Esophagus muscularis mucosa (tissue), 4 donors: ENCODE results near the gene ARHGAP6. TPM values are rescaled to one million over a fixed set of nuclear protein-coding genes. Genes with fewer than 3 reads are reported as not detected.

Experiments
- DNase-seq: peaks from one replicate; pipeline ENCODE4 v3.0.0-alpha.2; 2017; ENCODE audit errors: extremely low spot score
- H3K27ac ChIP-seq, 4 donors: fragments of 200-600 bp; sonication (generic); replicated peaks in 1 of 4; 1 replicate in 3 of 4; 2 replicates in 1 of 4; pipeline ENCODE4 v1.5.1; 2016 to 2019; ENCODE audit warnings: mild to moderate bottlenecking in 1 of 4
- H3K27me3 ChIP-seq, 4 donors: fragments of 200-600 bp; sonication (generic); one replicate each; pipeline versions ENCODE4 v1.5.1 to v1.6.0; 2016 to 2019
- H3K36me3 ChIP-seq, 4 donors: fragments of 200-600 bp; sonication (generic); one replicate each; pipeline ENCODE4 v1.5.1; 2016 to 2019
- H3K4me1 ChIP-seq, 4 donors: fragments of 200-600 bp; sonication (generic); one replicate each; pipeline ENCODE4 v1.5.1; 2016 to 2019
- H3K4me3 ChIP-seq, 4 donors: fragments of 200-600 bp; sonication (generic); 1 replicate in 2 of 4; 2 replicates in 2 of 4; pipeline ENCODE4 v1.5.1; 2016 to 2019; ENCODE audit warnings: mild to moderate bottlenecking in 4 of 4, moderate library complexity in 1 of 4
- H3K9me3 ChIP-seq, 4 donors: fragments of 200-600 bp; sonication (generic); 1 replicate in 3 of 4; 2 replicates in 1 of 4; pipeline ENCODE4 v1.5.1; 2016 to 2019
- EP300 ChIP-seq: sonication (generic); formaldehyde crosslinking; IDR thresholded peaks from one replicate; pipeline ENCODE4 v1.6.1; 2017; ENCODE audit warnings: antibody characterized with exemption
- POLR2A ChIP-seq: fragments of 450-650 bp; IDR thresholded peaks from one replicate; pipeline ENCODE4 v1.6.1; 2017; ENCODE audit warnings: antibody characterized with exemption, moderate library complexity, mild to moderate bottlenecking, low read depth
- POLR2AphosphoS5 ChIP-seq, 2 donors: sonication (generic); formaldehyde crosslinking; IDR thresholded peaks; one replicate each; pipeline ENCODE4 v1.6.1; 2017; ENCODE audit warnings: antibody characterized with exemption in 2 of 2
- WGBS: methylation state at CpG from one replicate; pipeline ENCODE4 v1.1.5; 2018; 5-methylcytosine and 5-hydroxymethylcytosine counted together
- intact Hi-C: fragments of 100-400 bp; cut with DNase I; formaldehyde crosslinking; loops from one replicate; pipeline ENCODE4 v1.15.1; 2023
- total RNA-seq, 4 donors: library from RNA; depleted of rRNA; stranded (reverse); fragments of >200 nt; gene quantifications; one replicate each; pipeline versions ENCODE4 v1.1.0 to v1.2.1, GENCODE V29; 2016
- TF ChIP-seq, protein P1 (sequence below), 3 experiments: fragments of 200-600 bp in 2 of 3; fragments of 450-650 bp in 1 of 3; sonication (generic) in 2 of 3; IDR thresholded peaks; one replicate each; pipeline ENCODE4 v1.5.1; 2017 to 2019; ENCODE audit warnings: antibody characterized with exemption in 3 of 3, mild to moderate bottlenecking in 2 of 3, moderate library complexity in 1 of 3

Gene ARHGAP6
- total RNA-seq, 4 donors from 2014 or later: 25.2 to 44.8 (median 30.6) TPM

DNA sequence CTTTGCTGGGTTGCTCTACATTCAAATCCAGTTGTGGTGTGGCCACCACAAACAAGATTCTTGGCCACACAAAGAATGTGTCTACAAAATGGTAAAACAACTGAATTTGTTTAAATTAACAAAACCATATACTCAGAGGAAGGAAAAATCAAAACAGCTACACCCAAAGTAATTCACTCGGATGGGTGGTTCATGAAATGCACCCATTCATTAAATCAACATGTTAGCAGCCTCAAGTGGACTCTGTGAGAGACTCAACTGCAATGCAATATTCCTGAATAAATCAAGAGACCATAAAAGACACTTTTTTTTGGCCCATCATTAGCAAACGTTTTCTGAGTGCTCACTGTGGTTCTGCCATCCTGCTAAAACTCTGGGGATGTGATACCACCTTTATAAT lies 383.7 kb downstream of the ARHGAP6 start:
- Histone ChIP-seq H3K27ac (no peak overlapping the region), H3K4me3 (no peak overlapping the region), H3K9me3 (no peaks in the 10 kb centered on the region), H3K36me3 (no peaks in the 10 kb centered on the region), H3K4me1 (no peaks in the 10 kb centered on the region), H3K27me3 (no peaks in the 10 kb centered on the region)
- TF ChIP-seq, protein P1, sequence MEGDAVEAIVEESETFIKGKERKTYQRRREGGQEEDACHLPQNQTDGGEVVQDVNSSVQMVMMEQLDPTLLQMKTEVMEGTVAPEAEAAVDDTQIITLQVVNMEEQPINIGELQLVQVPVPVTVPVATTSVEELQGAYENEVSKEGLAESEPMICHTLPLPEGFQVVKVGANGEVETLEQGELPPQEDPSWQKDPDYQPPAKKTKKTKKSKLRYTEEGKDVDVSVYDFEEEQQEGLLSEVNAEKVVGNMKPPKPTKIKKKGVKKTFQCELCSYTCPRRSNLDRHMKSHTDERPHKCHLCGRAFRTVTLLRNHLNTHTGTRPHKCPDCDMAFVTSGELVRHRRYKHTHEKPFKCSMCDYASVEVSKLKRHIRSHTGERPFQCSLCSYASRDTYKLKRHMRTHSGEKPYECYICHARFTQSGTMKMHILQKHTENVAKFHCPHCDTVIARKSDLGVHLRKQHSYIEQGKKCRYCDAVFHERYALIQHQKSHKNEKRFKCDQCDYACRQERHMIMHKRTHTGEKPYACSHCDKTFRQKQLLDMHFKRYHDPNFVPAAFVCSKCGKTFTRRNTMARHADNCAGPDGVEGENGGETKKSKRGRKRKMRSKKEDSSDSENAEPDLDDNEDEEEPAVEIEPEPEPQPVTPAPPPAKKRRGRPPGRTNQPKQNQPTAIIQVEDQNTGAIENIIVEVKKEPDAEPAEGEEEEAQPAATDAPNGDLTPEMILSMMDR (IDR thresholded peaks at IDR 0.05): no peak
- no peak for TF ChIP-seq POLR2A
- no peak for TF ChIP-seq EP300
- TF ChIP-seq POLR2AphosphoS5 (IDR thresholded peaks at IDR 0.05): no peak
- 36% methylated on average over 2 of the region's 2 CpGs for WGBS
- no peak for DNase-seq
- intact Hi-C loops: no loop called here

DNA sequence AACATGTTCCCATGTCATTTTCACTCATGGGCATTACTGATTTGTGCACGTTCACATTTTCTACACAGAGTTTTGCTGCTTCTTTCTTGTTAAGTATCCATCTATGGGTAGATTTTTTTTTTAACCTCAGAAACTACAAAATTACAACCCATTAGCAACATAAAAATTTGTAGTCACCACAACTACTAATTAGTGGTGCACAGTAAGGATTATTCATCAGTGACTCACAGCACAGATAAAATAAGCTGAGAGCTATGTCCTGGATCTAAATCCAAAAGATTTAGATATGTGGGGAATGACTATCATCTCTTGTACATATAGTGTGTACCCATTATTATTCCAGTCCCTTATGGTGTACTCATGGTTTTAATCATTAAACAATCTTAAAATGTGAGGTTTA lies 392.2 kb downstream of the ARHGAP6 start:
- Histone ChIP-seq H3K4me3 (no peak overlapping the region), H3K27ac (no peak overlapping the region), H3K4me1 (peaks cover 0 to 4% (median 0%) of the 10 kb centered on the region in 4 donors), H3K9me3 (no peaks in the 10 kb centered on the region), H3K27me3 (no peaks in the 10 kb centered on the region), H3K36me3 (no peaks in the 10 kb centered on the region)
- intact Hi-C loops: no loop called here
- 84% methylated on average over 1 of the region's 1 CpG for WGBS
- DNase-seq: no peak
- no peak for TF ChIP-seq EP300
- TF ChIP-seq POLR2A: no peak
- TF ChIP-seq, protein P1 (IDR thresholded peaks at IDR 0.05): no peak
- no peak for TF ChIP-seq POLR2AphosphoS5 (IDR thresholded peaks at IDR 0.05)

DNA sequence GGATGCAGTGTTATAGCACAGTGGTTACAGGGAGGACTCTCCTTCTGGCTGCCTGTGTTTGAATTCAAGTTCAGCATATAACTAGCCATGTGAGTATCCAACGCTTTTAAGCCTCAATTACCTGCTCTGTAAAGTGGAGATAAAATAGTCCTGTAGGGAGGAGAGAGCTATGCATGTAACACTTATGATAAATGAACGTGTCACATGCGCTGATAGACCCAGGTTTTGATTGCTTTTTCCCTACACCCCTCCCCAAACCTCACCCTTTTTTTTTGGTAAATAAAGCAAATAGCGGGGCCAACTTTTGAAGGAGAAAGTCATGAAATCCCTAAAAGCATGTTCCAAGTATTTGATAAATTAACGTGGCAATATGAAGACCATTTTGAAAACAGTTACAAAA lies 392.9 kb downstream of the ARHGAP6 start:
- TF ChIP-seq POLR2AphosphoS5 (IDR thresholded peaks at IDR 0.05): no peak
- TF ChIP-seq, protein P1 (IDR thresholded peaks at IDR 0.05): no peak
- TF ChIP-seq POLR2A: no peak
- no peak for TF ChIP-seq EP300
- H3K27me3 ChIP-seq: no peaks in the 10 kb centered on the region

DNA sequence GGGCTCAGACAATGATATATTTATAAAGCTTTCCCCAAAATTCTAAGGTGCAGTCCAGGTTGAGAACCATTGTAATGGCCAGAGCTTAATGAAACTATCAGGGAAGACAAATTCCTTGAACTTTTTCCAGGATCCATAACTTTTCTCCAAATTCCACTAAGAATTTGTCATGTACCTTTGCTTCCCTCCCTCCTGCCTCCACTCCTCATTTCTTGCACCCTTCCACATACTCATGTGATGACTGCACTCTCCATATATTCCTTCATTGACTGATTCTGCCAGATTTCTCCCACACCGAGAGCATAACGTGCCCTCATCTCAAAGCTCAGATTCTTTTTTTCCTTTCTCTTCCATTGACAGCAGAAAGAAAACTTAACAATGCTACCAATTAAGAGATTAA lies 393.4 kb downstream of the ARHGAP6 start:
- Histone ChIP-seq H3K27me3 (no peaks in the 10 kb centered on the region), H3K9me3 (no peaks in the 10 kb centered on the region), H3K4me3 (no peak overlapping the region), H3K36me3 (no peaks in the 10 kb centered on the region), H3K27ac (no peak overlapping the region), H3K4me1 (peaks cover 0 to 4% (median 0%) of the 10 kb centered on the region in 4 donors)
- TF ChIP-seq, protein P1 (IDR thresholded peaks at IDR 0.05): no peak
- TF ChIP-seq POLR2AphosphoS5 (IDR thresholded peaks at IDR 0.05) (no peak), EP300 (no peak), POLR2A (no peak)
- DNase-seq: no peak
- intact Hi-C loops: no loop called here
- 68% methylated on average over 2 of the region's 2 CpGs for WGBS

More for the DNA sequence above, 392.9 kb downstream of the ARHGAP6 start:
- intact Hi-C loops: no loop called here
- no peak overlapping the region for H3K4me3 ChIP-seq
- 66% methylated on average over 5 of the region's 5 CpGs for WGBS
- no peaks in the 10 kb centered on the region for H3K9me3 ChIP-seq
- no peaks in the 10 kb centered on the region for H3K36me3 ChIP-seq
- peaks cover 0 to 4% (median 0%) of the 10 kb centered on the region in 4 donors for H3K4me1 ChIP-seq
- DNase-seq: no peak
- no peak overlapping the region for H3K27ac ChIP-seq

DNA sequence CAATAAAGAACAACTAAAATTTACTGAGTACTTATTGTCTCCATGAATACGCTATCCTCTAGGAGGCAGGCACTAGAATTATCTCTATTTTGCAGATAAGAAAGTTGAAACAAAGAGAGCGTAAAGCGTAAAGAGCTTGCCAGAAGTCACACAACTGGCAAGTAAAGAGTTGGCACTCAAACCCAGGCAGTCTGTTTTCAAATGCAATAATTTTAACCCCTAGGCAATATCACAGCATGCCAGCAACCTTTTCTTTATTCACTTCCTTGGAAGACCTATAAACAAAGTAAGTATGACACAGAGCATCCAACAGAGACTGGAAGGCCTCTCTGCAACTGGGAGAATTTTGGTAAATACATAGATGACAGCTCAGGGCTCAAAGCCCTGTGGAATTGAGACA lies 395.7 kb downstream of the ARHGAP6 start:
- TF ChIP-seq POLR2AphosphoS5 (IDR thresholded peaks at IDR 0.05) (no peak), EP300 (no peak)
- TF ChIP-seq, protein P1 (IDR thresholded peaks at IDR 0.05): no peak
- Histone ChIP-seq H3K4me1 (peaks cover 0 to 21% (median 10%) of the 10 kb centered on the region in 4 donors), H3K27ac (no peak overlapping the region), H3K9me3 (no peaks in the 10 kb centered on the region), H3K27me3 (no peaks in the 10 kb centered on the region), H3K4me3 (no peak overlapping the region), H3K36me3 (no peaks in the 10 kb centered on the region)
- WGBS: 83% methylated on average over 3 of the region's 3 CpGs
- no peak for DNase-seq
- intact Hi-C loops: no loop called here
